Activated CD4-positive, alpha-beta T cell treated with anti-CD3 and anti-CD28 coated beads, Interleukin-10, Interleukin-2, amounts not matched to agents 100 ng/mL and 50 ng/mL, durations not matched to agents 16 hours and 8 hours (primary cell): ENCODE results near the gene AGPAT4.

Experiments used
- DNase-seq: peaks from one replicate; pipeline ENCODE4 v3.0.0-alpha.2; 2020

Gene AGPAT4

DNA sequence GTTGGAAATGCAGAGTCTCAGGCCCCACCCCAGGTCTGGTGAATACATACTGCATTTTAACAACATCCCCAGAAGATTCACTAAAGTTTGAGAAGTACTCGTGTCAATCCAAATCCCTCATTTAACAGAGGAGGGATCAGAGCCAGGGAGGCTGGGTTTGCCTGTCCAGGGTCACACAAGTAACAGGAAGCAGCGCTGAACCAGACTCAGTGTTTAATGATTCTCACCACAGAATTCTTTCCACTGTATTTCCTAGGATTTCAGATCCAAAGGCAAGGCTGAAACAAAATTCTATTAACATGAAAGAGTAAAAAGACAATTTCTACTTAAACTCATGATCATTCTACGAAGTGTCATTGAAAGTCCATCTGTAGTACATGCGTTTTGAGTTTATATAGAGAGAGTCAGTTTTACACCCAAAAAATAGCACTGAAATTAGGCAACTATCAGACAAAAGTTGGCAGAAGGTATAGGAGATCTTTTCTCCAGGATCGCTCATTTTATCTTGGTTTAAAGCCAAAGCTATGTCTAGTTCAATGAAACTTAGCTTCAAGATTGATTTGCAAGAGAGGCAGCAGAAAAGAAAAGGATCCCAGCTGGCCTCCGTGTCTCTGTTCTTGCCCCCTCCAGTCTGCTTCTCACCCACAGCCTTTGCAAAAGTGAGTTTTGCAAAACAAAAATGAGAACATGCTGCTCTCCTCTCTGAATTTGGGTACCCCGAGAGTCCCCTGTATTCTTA is 6.0 kb upstream of the AGPAT4 start:
- no peak for DNase-seq

DNA sequence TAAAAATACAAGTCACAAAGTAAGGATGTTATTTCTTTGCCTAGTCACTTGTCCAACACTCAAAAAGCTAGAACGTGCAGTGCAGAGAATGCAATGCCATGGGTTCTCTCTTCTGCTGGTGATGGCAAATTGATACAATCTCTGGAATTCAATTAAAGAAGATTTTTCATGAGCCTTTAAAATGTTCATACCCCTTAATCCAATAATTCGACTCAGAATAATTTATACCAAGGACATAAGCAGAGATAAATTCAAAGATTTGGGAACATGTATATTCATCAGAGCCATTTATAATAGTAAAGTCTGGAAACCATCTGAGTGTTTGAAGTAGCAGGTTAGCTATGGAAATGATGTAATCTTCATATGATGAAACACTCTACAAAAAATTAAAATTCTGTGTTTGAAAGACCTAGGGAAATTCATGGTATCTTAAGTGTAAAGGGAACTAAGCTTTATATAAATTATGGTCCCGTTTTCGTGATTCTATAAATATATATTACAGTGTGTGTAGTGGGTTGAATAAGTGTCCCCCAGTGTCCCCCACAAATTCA is 2.8 kb upstream of the AGPAT4 start:
- no peak for DNase-seq

DNA sequence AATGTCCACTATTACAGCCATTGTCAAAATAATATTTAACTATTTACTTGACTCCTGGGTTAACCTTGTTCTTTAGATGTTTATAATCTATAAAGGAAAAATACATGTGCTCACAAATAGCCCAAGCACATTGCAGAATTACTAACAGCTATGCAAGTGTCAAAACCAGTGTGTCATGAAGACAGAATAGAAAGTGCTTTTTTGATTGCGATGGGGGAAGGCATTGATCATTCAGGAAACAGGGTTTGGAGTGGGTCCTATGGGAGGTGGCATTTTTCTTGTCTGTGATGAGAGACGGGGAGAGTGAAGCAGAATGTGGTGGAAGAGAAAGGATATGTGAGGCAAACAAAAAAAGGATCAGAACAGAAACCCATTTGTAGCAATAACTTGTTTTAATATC is 1.0 kb upstream of the AGPAT4 start:
- no peak for DNase-seq

GRCh38 chr6:161274488-161274858 is 612 bp upstream of the AGPAT4 start:
- DNase-seq = no peak

- peak; percentile 38 for DNase-seq
Observed at GRCh38 chr6:161273274-161273751, 548 bp downstream of the AGPAT4 start.

DNA sequence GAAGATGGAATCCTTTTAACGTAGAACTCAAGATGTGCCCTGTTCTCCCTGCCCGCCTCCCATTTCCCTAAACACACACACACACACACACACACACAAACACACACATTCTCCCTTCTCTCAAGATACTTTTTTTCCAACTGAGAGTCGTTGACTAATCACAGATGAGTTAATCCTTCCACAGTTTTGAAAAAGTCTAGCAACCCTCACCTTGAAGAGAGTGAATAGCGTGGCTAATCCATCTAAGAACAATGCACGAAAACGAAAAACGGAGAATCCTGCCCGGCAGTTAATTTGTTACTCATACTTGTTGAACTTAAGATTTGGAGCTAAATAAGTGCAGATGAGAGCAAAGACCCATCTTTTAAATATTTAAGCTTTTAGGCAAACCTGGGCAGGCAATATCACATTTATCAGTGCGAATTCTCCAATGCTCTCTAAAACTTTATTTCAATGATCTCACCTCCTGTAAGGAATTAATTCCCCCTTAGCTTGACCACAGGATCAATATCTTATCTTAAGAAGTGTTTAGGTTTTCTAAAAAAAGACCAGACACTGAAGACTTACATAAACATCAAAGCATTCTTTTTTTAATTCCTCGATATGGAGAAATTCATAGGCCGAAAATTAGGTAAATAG is 1.1 kb downstream of the AGPAT4 start:
- DNase-seq = no peak

- DNase-seq = peak; percentile 9
Observed at GRCh38 chr6:161271343-161272030, 2.4 kb downstream of the AGPAT4 start.

GRCh38 chr6:161270116-161270515 is 3.7 kb downstream of the AGPAT4 start:
- DNase-seq = no peak

- no peak for DNase-seq
Observed at GRCh38 chr6:161269310-161269709, 4.6 kb downstream of the AGPAT4 start.

DNA sequence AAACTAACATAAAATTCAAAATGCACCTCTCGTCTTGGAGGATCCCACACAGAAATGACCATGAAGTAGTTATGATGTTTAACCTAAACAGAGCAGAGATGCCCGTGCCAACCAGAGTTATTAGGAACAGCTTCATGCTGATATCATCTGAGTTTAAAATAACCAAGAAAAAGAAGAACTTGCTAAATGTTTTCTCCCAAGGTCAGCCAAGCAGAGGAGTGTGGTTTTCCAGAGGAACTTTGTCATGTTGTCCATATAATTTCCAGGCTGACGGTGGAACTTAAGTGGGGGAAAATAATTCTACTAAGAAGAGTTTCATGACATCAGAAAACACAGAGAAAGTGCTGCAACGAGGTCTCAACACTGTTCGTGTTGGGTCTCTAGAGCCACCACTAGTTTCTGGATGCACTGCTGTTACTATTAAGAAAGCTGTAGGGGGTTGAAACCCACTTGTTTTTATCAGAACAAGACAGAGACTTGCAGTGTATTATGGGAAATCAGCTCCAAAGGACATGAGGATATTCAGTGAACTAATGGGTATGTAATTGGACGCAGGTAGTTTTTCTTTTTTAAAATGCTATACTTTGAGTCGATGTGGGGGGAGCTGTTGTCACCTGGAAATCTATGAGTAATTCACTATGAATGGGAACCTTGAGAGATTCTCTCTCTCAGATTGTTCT is 5.2 kb downstream of the AGPAT4 start:
- DNase-seq = no peak

GRCh38 chr6:161266513-161267230 is 7.2 kb downstream of the AGPAT4 start:
- DNase-seq = no peak

DNA sequence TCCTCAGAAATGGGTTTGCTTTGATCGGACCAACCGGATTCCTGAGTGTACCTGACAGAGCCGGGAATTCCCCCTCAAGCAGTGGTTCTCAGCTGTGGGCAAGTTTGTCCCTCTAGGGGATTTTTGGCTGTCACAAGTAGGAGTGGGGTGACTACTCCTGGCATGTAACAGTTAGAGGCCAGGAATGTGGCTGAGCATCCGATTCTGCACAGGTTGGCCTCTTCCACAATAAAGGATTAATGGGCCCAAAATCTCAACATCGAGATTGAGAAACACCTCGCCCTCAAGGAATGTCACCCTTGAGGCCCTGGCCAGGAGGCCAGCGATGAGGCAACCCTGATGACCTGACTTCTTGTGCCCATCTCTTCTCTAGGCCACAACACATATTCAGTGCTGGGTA is 7.9 kb downstream of the AGPAT4 start:
- DNase-seq = no peak

DNA sequence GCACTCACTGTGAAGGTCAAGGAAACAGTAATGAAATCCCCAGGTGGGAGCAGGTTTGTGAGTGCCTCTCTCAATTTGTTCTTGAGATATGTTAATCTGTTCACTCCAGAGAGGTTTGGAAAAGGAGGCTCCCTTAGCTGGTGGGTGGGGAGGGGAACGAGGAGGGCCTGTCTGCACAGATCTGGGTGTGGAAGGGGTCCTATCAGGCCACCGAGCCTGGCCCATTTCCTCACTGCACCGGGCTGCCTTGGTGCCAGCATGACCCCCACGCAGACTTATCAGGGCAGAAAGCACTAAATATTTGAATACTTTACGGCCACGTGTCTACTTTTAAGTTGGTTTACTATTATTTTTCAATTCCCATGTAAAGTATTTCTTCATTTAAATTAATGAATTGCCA is 8.3 kb downstream of the AGPAT4 start:
- no peak for DNase-seq

DNA sequence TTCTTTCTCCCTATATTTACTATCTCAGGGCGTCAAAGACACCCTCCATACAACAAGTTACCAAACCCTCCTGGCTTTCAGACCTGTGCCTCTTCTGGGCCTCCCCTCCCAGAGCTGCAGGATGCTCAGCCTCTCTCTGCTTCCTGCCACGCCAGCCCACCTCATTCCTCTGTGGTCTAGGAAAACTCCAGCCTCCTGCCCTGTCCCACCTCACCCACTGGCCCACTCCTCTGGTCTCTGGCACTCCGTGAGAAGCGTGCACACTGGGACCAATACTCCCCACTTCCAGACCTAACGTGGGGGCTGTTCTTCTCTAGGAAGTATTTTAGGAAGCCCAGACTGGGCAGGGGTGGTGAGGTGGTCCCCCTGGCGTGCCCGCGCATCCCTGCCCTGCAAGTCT is 9.7 kb downstream of the AGPAT4 start:
- no peak for DNase-seq

DNA sequence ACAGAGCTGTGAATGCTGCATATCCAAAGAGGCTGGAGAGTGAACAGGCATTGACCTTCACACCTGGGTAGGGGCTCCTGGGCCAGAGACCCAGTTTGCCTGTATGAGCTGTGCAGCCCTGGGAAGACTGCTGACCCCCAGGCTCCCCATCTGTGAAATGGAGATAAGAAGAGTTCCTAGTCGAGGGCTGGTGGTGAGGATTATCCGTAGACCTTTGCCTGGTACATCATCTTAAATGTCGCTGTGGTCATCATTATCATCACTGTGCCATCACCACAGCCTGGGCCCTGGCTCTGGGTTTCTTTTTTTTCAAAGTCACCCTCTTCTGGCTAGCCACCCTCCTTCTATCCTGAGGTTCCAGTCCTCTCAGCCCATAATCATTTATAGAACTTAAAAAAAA is 12.0 kb downstream of the AGPAT4 start:
- DNase-seq = no peak

- no peak for DNase-seq
Observed at GRCh38 chr6:161261325-161261724, 12.5 kb downstream of the AGPAT4 start.

DNA sequence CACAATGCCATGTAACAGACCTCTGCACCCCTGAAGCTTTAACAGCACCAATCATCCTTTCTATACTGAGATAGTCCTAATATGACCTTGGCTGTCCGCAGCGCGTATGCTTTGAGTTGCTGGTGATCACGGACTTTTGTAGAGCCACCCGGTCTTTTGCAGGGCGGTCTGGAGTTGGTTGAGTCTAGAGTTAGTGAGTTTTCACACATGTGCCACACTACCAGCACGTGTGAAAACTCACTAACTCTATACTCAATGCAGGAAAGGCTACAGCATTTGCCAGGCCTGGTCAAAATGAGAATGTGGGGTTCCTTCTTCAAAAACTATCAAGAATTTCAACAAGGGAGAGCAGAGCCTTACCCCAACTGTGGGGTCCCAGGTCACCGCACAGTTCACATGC is 14.6 kb downstream of the AGPAT4 start:
- DNase-seq = no peak

- no peak for DNase-seq
Observed at GRCh38 chr6:161257793-161258457, 15.9 kb downstream of the AGPAT4 start.

GRCh38 chr6:161256407-161256806 is 17.5 kb downstream of the AGPAT4 start:
- no peak for DNase-seq

DNA sequence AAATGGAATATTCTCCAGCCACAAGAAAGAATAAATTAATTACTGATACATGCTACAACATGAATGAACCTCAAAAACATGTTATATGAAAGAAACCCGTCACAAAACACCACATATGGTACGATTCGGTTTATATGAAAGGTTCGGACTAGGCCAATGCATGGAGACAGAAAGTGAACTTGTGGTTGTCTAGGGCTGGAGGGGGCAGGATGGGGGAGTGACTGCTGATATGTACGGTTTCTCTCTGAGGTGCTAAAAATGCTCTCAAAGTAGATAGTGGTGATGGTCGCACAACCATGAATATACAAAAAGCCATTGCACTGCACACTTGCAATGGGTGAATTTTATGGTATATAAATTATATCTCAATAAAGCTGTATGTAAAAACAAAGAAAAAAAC is 18.3 kb downstream of the AGPAT4 start:
- no peak for DNase-seq

DNA sequence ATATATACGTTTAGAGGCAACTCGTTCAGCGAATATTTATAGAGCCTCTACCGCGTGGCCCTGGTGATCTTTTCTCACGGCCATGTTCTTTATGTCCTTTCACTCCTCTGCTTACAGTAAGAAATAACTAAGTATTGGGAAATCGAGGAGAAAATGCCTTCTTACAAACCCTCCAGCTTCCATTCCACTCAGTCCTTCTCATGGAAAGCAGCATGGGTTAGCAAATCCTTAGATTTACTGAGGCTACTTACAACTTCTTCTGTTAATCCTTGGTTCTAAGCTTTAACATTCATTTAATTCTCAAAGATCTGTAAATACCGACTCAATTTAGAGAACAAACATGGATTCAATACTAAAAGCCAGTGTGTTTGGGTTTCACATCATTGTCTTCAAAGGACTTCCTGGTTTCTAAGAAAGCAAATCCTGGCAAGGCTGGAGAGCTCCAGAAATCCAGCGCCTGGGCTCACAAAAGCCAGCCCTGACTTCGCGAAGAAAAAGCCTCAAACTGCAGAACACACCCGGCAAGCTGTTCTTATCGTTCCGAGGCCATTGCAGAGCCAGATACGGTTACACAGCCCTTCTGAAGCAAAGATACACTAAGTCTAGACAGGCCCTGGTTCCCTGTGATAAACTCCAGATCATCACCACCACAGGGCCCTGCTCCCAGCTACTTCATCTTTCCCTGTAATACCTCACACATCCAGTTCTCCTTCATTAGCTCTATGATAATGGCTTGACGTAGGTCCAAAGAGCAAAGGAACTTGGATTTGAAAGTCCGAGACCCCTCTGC is 19.2 kb downstream of the AGPAT4 start:
- no peak for DNase-seq
